Body of pancreas (tissue), 4 donors: ENCODE results near the gene MYO16.

ENCODE experiments used
- CTCF ChIP-seq, 7 experiments: fragments of 450-650 bp in 4 of 7; fragments of 200-600 bp in 3 of 7; sonication (generic) in 3 of 7; IDR thresholded peaks; one replicate each; pipeline ENCODE4 v1.5.1; 2016 to 2019; ENCODE audit warnings: antibody characterized with exemption in 7 of 7
- POLR2A ChIP-seq, 3 donors: fragments of 450-650 bp; IDR thresholded peaks; one replicate each; pipeline ENCODE4 v1.6.1; 2016; ENCODE audit warnings: antibody characterized with exemption in 3 of 3, mild to moderate bottlenecking in 2 of 3

- TF ChIP-seq CTCF (IDR thresholded peaks at IDR 0.05) (no peak), POLR2A (IDR thresholded peaks at IDR 0.05) (no peak)
These were observed 627.7 kb downstream of the MYO16 start for GRCh38 chr13:109256866-109257760.
